DND-41 (cell line): ENCODE measurements around the gene ABI3BP.

Source experiments
- CTCF ChIP-seq: IDR thresholded peaks from 2 replicates; pipeline ENCODE4 v1.5.1; 2012; ENCODE audit warnings: borderline replicate concordance, low read length, moderate library complexity, mild to moderate bottlenecking; ENCODE audit not compliant: poor library complexity, severe bottlenecking; ENCODE audit errors: extremely low read depth
- EZH2 ChIP-seq: IDR thresholded peaks from 3 replicates; pipeline ENCODE4 v1.6.1; 2012; ENCODE audit warnings: borderline replicate concordance, low read depth, mild to moderate bottlenecking, moderate library complexity, low read length, inconsistent platforms; ENCODE audit not compliant: severe bottlenecking

- TF ChIP-seq CTCF (no peak), EZH2 (no peak)
Observed at GRCh38 chr3:100928638-100929428, 64.4 kb downstream of the ABI3BP start.
